Measurements from ENCODE around the gene HGFAC.

The HGFAC gene

DNA sequence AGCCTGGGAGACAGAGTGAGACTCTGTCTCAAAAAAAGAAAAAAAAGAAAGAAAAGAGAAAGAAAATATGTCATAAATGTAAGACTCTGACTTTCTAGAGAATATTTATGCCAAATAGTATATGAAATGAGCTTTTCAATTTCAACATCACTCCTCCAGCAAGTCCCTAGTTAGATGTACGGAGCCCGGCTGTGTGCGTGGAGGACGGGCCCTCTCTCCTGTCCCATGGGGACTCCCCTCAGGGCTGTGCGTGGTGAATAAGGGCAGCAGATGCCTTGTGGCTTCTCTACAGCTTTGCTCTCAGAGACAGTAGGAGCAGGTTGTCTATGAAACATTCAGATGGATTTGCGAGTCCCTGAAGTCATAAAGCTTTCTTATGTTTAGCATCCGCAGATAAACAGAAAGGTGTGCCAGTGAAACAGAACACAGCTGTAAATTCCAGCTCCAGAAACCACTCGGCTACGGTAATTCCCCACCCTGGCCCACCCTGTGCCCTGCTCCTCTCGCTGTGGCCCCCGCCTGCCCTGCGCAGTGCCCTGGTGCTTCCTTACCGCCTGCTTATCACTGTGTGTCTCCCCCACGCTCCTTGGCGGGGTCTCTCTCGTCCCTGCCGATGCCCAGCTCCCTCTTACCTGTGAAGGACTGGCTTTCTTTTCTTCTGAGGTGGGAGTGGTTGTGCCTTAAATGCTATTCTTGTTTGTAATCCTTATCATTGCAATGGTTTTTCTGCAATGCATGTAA, 13.9 kb upstream of the HGFAC start:
- Mint-ChIP-seq H3K4me3 (no peak overlapping the region), H3K27ac (no peak overlapping the region), H3K9me3 (no peaks in the 10 kb centered on the region), H3K4me1 (ENCODE audit: low read depth) (no peaks in the 10 kb centered on the region), H3K36me3 (ENCODE audit: low read depth) (no peaks in the 10 kb centered on the region), H3K27me3 (no peaks in the 10 kb centered on the region)

DNA sequence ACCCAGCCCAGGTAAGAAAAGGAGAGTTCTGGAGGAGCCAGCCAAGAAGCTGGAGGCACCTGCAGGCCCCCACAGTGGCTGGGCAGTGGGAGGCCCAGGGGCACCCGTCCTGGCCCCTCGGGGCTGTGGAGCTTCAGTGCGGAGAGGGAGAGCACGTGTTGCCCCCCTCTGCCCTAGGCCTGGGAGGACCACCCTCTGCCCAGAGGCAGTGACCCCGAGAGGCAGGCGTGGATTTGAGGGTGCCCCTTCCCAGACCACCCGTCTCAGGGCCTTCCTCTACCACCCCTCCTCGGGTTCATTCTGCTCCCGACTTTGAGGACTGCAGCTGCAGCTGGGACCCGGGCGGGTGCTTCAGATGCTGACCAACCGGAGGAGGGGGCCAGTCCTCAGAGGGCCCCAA, 12.1 kb upstream of the HGFAC start:
- Mint-ChIP-seq H3K4me1 (ENCODE audit: low read depth) (no peaks in the 10 kb centered on the region), H3K9me3 (no peaks in the 10 kb centered on the region), H3K27me3 (no peaks in the 10 kb centered on the region), H3K4me3 (no peak overlapping the region), H3K27ac (no peak overlapping the region), H3K36me3 (ENCODE audit: low read depth) (no peaks in the 10 kb centered on the region)

DNA sequence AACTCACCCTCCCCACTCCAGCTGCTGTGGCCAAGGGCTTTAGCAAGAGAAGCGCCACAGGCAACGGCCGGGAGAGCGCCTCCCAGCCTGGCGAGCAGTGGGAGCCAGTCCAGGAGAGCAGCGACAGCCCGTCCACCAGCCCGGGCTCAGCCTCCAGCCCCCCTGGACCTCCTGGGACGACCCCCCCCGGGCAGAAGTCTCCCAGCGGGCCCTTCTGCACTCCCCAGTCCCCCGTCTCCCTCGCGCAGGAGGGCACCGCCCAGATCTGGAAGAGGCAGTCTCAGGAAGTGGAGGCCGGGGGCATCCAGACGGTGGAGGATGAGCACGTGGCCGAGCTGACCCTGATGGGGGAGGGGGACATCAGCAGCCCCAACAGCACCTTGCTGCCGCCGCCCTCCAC, 11.2 kb upstream of the HGFAC start:
- H3K27me3 Mint-ChIP-seq: no peaks in the 10 kb centered on the region

DNA sequence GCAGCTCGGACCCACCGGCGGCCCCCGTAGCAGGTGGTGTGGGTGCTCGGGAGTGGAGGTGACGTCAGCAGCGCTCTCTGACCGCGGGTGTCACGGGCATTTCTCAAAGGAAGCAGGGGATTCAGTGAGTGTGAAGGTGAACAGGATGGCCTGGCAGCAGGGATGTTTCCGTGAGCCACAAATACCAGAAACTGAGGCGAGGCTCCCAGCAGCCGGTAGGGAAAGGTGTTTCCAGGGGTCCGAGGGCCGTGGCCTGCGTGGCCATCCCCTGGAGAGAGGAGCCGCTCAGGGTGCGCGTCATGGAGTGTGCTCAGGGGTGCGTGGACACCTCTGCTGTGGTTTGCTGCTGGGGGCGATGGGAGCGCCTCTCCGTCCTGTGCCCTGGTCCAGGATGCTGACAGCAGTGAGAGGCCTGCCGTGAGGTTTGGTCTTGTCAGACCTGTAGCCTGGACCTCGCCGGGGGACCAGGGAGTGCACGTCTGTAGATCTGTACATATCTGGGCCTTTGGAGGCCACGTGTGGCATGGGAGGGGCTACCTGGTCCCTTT, 10.2 kb upstream of the HGFAC start:
- no peaks in the 10 kb centered on the region for H3K36me3 Mint-ChIP-seq (ENCODE audit: low read depth)
- no peak overlapping the region for H3K4me3 Mint-ChIP-seq
- no peaks in the 10 kb centered on the region for H3K4me1 Mint-ChIP-seq (ENCODE audit: low read depth)
- no peak overlapping the region for H3K27ac Mint-ChIP-seq
- H3K27me3 Mint-ChIP-seq: no peaks in the 10 kb centered on the region
- H3K9me3 Mint-ChIP-seq: no peaks in the 10 kb centered on the region

More for the DNA sequence above, 11.2 kb upstream of the HGFAC start:
- no peak overlapping the region for H3K4me3 Mint-ChIP-seq
- H3K4me1 Mint-ChIP-seq (ENCODE audit: low read depth): no peaks in the 10 kb centered on the region
- no peak overlapping the region for H3K27ac Mint-ChIP-seq
- H3K36me3 Mint-ChIP-seq (ENCODE audit: low read depth): no peaks in the 10 kb centered on the region
- H3K9me3 Mint-ChIP-seq: no peaks in the 10 kb centered on the region

DNA sequence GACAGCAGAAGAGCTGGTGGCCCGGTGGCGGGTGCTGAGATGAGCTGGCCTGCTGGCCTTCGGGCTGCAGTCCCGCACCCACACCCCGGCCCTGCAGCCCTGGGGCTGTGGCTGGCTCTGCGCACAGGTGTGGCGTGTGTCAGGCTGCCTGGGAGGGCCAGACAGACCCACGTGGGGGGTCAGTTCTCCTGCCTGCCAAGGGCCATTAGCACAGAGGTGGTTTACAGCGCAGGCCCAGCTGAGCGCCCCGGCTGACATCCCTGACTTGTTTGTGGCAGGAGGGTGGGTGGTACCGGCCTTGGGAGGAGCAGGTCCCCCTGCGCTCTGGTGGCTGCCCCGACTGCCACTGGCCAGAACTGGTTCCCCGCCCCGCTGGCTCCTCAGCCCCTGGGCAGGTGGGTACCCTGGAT, 9.4 kb upstream of the HGFAC start:
- no peak overlapping the region for H3K27ac Mint-ChIP-seq
- H3K9me3 Mint-ChIP-seq: no peaks in the 10 kb centered on the region
- no peaks in the 10 kb centered on the region for H3K36me3 Mint-ChIP-seq (ENCODE audit: low read depth)

DNA sequence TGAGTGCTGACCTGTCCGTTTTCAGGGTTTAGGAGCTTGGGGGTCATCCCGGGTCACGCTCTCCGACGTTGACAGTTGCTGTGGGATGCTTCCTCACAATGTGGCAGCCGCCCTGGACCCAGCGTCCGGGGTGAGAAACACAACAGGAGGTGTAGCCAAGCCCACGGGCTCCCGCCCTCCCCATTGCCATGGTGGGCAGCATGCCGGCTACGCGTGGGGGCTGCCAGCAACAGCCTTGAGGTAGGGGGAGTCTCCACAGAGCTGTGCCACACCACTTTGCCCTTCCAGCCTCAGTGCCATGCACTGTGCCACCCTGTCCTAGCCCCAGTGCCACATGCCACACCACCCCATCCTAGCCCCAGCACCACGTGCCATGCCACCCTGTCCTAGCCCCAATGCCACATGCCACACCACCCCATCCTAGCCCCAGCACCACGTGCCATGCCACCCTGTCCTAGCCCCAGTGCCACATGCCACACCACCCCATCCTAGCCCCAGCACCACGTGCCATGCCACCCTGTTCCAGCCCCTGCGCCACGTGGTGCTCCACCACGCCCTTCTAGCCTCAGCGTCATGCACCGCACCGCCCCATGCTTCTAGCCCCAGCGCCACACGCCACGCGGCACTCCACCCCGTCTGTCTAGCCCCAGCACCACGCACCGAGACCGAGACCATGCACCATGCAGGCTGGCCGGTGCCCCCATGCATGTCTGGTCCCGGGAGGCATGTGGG, 8.5 kb upstream of the HGFAC start:
- Mint-ChIP-seq H3K36me3 (ENCODE audit: low read depth) (no peaks in the 10 kb centered on the region), H3K4me1 (ENCODE audit: low read depth) (no peaks in the 10 kb centered on the region)

More for the DNA sequence above, 9.4 kb upstream of the HGFAC start:
- H3K4me1 Mint-ChIP-seq (ENCODE audit: low read depth): no peaks in the 10 kb centered on the region
- H3K4me3 Mint-ChIP-seq: no peak overlapping the region
- no peaks in the 10 kb centered on the region for H3K27me3 Mint-ChIP-seq

DNA sequence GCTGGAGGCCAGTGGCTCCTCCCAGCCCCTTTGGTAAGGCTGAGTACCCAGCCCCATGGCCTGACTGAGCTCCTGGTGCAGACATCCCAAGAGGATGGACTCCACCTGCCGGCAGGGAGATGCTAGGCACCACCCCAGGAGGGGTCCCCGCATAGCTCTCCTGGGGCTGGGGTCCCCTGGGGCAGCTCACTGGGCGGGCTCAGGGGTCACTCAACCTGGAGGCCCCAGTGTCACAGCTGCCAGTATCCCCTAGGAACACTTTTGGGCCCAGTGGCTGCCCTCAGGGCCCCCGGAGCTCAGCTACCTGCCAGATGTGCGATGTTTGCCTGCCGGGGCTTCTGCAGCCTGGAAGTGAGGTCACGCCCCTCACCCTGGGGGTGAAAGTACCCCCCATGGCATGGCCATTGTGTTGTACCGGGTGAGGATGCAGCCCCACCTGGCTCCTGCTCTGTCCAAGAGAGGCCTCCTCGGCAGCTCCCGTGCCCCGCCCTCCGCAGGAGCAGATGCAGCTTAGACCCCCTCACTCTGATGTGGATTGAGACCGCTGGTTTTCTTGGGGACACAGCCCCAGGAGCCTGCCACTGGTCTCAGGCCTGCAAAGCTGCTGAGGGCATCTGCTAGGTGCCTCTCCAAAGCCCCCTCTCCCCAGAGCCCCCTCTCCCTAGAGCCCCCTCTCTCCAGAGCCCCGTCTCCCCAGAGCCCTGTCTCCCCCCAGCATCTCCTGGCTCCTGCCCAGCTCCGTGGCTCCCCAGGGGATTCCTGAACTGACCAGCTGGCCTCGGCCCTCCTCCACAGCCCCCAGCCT, 6.7 kb upstream of the HGFAC start:
- Mint-ChIP-seq H3K27ac (no peak overlapping the region), H3K36me3 (ENCODE audit: low read depth) (no peaks in the 10 kb centered on the region), H3K9me3 (no peaks in the 10 kb centered on the region), H3K4me3 (no peak overlapping the region), H3K27me3 (no peaks in the 10 kb centered on the region), H3K4me1 (ENCODE audit: low read depth) (no peaks in the 10 kb centered on the region)

More for the DNA sequence above, 8.5 kb upstream of the HGFAC start:
- Mint-ChIP-seq H3K27me3 (no peaks in the 10 kb centered on the region), H3K4me3 (no peak overlapping the region), H3K9me3 (no peaks in the 10 kb centered on the region), H3K27ac (no peak overlapping the region)

DNA sequence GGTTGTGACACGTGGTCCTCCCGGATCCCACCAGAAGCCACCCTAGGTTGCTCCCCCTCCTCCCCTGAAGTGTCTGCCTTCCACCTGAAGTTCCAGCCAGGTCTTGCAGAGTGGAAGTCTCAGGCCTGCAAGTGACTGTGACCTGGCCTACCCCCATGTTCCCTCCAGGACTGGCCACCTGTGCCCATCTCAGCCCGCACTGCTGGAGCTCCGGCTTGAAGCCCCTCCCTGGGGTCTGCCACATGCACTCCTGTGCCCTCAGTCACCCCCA, 6.1 kb upstream of the HGFAC start:
- no peak overlapping the region for H3K27ac Mint-ChIP-seq

DNA sequence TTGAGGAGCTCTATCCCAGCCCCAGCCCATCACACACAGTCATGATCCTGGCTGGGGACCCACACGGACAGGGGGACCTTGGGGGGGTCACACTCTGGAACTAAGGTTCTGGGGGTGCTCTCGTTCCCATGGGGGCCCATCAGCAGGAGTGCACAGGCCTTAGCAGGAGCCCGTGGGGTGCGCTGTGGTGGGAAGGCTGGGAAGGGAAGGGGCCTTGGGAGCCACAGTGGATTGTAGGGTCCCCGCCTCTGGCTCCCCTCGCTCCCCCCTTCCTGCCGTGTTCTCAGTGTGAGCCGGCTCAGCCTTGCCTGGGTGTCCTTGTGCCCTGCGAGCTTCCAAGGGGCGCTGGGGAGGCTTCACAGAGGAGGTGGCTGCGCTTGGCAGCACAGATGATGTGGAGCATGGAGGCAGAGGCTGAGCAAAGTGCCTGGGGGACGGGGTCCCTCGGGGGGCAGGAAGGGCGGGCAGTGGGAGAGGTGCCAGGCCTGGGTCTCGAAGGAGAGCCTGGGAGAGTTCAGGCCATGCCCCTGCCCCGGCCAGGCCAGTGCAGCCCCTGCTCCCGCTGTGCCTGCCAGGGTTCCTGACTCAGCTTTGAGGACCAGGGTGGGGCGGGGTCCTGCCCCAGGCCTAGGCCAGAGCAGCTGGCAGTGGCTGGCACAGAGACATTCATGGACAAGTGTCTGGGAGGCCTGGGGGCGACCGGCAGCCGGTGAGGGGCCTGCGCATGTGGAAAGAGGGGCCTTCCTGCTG, 5.5 kb upstream of the HGFAC start:
- Mint-ChIP-seq H3K4me1 (ENCODE audit: low read depth) (no peaks in the 10 kb centered on the region), H3K27ac (no peak overlapping the region), H3K9me3 (no peaks in the 10 kb centered on the region), H3K4me3 (no peak overlapping the region), H3K27me3 (no peaks in the 10 kb centered on the region), H3K36me3 (ENCODE audit: low read depth) (no peaks in the 10 kb centered on the region)

More for the DNA sequence above, 6.1 kb upstream of the HGFAC start:
- H3K27me3 Mint-ChIP-seq: no peaks in the 10 kb centered on the region
- no peak overlapping the region for H3K4me3 Mint-ChIP-seq
- no peaks in the 10 kb centered on the region for H3K36me3 Mint-ChIP-seq (ENCODE audit: low read depth)
- H3K4me1 Mint-ChIP-seq (ENCODE audit: low read depth): no peaks in the 10 kb centered on the region
- no peaks in the 10 kb centered on the region for H3K9me3 Mint-ChIP-seq

DNA sequence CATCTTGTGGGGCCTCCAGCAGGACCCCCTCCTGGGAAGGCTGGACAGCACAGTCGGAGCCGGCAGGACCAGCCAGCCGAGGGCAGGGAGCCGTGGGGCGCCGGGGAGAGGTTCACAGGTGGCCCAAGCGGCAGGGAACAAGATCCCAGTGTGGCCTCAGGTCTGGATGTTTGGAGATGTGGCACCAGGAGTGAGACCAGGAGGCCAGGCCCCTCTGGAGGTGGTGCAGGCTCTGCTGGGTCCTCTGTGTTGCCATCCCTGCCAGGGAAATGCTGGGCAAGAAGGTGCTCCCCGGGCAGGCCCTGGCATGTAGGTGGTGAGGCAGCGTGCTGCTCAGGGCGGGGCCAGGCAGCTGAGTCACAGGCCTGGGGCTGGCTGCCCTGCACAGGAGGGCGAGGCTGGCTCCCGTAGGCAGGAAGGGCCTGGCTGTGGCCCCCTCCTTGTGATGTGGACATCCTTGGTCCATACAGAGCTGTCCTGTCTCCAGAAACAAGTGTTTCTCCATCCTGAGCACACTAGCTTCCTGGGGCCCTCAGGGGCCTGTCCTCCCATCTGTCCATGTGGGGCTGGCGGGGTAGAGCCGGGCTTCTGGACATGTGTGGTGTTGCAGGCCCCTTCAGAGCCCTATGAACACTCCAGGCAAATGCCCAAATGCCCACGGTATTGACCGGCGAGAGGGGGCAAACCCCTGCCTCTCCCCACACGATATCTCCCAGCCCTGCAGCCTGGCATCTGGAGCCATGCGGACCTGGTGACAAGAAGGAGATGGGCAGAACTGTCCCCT, 4.8 kb upstream of the HGFAC start:
- H3K27me3 Mint-ChIP-seq: no peaks in the 10 kb centered on the region
- H3K9me3 Mint-ChIP-seq: no peaks in the 10 kb centered on the region
- H3K4me1 Mint-ChIP-seq (ENCODE audit: low read depth): no peaks in the 10 kb centered on the region
- H3K27ac Mint-ChIP-seq: no peak overlapping the region
- H3K36me3 Mint-ChIP-seq (ENCODE audit: low read depth): no peaks in the 10 kb centered on the region
- H3K4me3 Mint-ChIP-seq: no peak overlapping the region

DNA sequence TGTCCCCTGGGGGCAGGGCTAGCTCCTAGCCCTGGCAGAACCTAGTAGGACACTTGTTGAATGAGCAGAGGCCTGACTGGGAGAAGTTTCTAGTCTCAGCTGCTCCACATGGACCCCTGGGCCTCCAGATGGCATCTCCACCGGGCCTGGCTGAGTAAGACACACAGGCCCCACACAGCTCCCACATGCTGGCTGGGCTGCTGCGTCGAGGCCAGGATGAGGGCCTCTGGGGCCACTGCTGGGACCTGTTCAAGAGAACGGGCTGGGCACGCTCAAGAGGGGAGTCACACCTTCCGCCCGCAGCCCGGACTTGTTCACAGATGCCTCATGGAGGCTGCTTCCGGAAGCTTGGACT, 4.2 kb upstream of the HGFAC start:
- Mint-ChIP-seq H3K9me3 (no peaks in the 10 kb centered on the region), H3K4me3 (no peak overlapping the region), H3K27ac (no peak overlapping the region), H3K27me3 (no peaks in the 10 kb centered on the region), H3K36me3 (ENCODE audit: low read depth) (no peaks in the 10 kb centered on the region), H3K4me1 (ENCODE audit: low read depth) (no peaks in the 10 kb centered on the region)

DNA sequence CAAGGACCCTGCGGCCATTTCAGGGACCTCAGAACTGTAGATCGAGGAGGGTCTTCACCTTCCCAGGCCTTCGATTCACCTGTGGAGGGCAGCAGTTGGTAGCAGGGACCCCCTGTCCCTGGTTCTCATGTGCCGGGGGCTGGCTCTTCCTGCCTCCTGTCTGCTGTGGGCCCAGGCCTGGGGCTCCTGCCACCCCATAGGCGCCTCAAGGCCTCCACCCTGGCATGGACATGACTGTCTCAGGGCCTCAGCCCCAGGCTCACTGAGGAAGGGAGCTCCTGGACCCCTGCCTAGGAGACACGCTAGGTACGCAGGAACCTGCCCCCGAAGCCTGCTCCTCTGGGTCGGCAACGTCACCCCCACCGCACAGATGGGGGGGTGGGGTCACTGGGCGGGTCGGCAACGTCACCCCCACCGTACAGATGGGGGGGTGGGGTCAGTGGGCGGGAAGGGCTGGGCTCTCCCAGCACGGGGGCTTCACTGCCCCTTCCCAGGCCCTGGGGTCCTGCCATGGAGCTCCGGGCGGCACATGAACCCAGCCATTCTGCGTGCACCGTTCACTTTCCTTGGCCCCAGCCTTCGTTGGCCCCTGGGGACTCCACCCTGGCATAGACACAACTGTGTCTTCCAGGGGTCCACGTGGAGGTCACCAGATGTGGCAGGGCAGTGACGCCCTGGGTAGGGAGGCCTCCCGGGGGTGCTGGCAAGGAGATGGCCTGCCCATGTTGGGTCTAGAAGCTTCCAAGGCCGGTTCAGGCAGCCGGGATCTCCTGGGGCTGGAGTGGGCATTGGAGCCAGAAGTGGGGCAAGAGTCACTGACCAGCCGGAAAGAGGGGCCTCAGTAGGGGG, 3.5 kb upstream of the HGFAC start:
- no peaks in the 10 kb centered on the region for H3K27me3 Mint-ChIP-seq
- no peaks in the 10 kb centered on the region for H3K9me3 Mint-ChIP-seq
- no peaks in the 10 kb centered on the region for H3K36me3 Mint-ChIP-seq (ENCODE audit: low read depth)
- H3K4me1 Mint-ChIP-seq (ENCODE audit: low read depth): no peaks in the 10 kb centered on the region
- no peak overlapping the region for H3K27ac Mint-ChIP-seq
- no peak overlapping the region for H3K4me3 Mint-ChIP-seq

DNA sequence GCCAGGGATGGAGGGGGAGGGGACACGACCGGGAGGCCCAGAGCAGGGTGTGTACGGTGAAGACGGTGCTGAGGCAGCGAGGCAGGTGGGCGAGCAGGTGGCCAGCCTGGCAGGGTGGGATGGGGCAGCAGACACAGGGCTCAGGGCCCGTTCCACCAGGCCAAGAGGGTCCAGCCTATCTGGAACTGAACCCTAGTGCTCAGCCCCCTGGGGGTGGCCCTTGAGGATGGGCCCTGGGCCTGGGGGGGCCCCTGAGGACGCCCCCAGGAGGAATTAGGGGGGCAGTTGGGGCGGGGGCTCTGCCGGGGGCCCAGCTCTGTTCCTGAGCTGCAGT, 3.0 kb upstream of the HGFAC start:
- Mint-ChIP-seq H3K27ac (no peak overlapping the region), H3K9me3 (no peaks in the 10 kb centered on the region), H3K27me3 (no peaks in the 10 kb centered on the region), H3K4me3 (no peak overlapping the region), H3K4me1 (ENCODE audit: low read depth) (no peaks in the 10 kb centered on the region), H3K36me3 (ENCODE audit: low read depth) (no peaks in the 10 kb centered on the region)
